Erythroblast (primary cell): ENCODE data around the gene FAH.
"Not testable (repeated sequence)": the region's sequence is repeated elsewhere in the genome, so short reads cannot be mapped to it uniquely, and the experiment has no call there.

Experiments
- DNase-seq, 2 experiments: peaks; one replicate each; lab custom pipeline; 2025; lab: John Stamatoyannopoulos, UW
- GATA1 ChIP-seq: IDR thresholded peaks from 2 replicates; pipeline ENCODE4 v1.6.1; 2011; ENCODE audit warnings: low read depth, mild to moderate bottlenecking, control low read depth, low read length, moderate library complexity
- POLR2A ChIP-seq: IDR thresholded peaks from 2 replicates; pipeline ENCODE4 v1.6.1; 2011; ENCODE audit warnings: mild to moderate bottlenecking, low read length

FAH gene

GRCh38 chr15:80152896-80153876 is at the start of gene FAH:
TSS of gene FAH (plus strand) at chr15:80152999. CDS start at chr15:80153055, 56 bp downstream.
- DNase-seq, result peak; percentile 66 to 73
- TF ChIP-seq GATA1, result no peak
- TF ChIP-seq POLR2A, result peak; percentile 32

GRCh38 chr15:80105193-80105592 is 47.6 kb upstream of the FAH start:
- no peak for TF ChIP-seq POLR2A
- TF ChIP-seq GATA1, result no peak

GRCh38 chr15:80105595-80105994 is 47.2 kb upstream of the FAH start:
- no peak for DNase-seq
- TF ChIP-seq POLR2A (no peak), GATA1 (no peak)

More at GRCh38 chr15:80105193-80105592, 47.6 kb upstream of the FAH start:
- DNase-seq, result no peak

GRCh38 chr15:80106051-80106450 is 46.7 kb upstream of the FAH start:
- no peak for DNase-seq
- TF ChIP-seq POLR2A (no peak), GATA1 (no peak)

GRCh38 chr15:80107204-80107603 is 45.6 kb upstream of the FAH start:
- no peak for TF ChIP-seq GATA1
- no peak for TF ChIP-seq POLR2A
- no peak for DNase-seq

- DNase-seq, result no peak
- TF ChIP-seq GATA1 (no peak), POLR2A (no peak)
Observed at GRCh38 chr15:80107774-80108173, 45.0 kb upstream of the FAH start.

- no peak for TF ChIP-seq GATA1
- no peak for TF ChIP-seq POLR2A
- DNase-seq, result no peak
Observed at GRCh38 chr15:80109388-80109787, 43.4 kb upstream of the FAH start.

- TF ChIP-seq POLR2A (no peak), GATA1 (no peak)
- no peak for DNase-seq
Observed at GRCh38 chr15:80110920-80111319, 41.9 kb upstream of the FAH start.

- DNase-seq, result no peak
- TF ChIP-seq GATA1 (no peak), POLR2A (no peak)
Observed at GRCh38 chr15:80114114-80114513, 38.7 kb upstream of the FAH start.

GRCh38 chr15:80115021-80115420 is 37.8 kb upstream of the FAH start:
- no peak for DNase-seq
- TF ChIP-seq GATA1, result no peak
- no peak for TF ChIP-seq POLR2A

- TF ChIP-seq GATA1 (no peak), POLR2A (no peak)
- no peak for DNase-seq
Observed at GRCh38 chr15:80118956-80119355, 33.8 kb upstream of the FAH start.

- TF ChIP-seq POLR2A (no peak), GATA1 (no peak)
- DNase-seq, result no peak
Observed at GRCh38 chr15:80120636-80121035, 32.2 kb upstream of the FAH start.

- TF ChIP-seq GATA1 (no peak), POLR2A (no peak)
- peak; percentile 51 to 76 for DNase-seq
Observed at GRCh38 chr15:80121546-80121945, 31.3 kb upstream of the FAH start.

GRCh38 chr15:80123034-80123433 is 29.8 kb upstream of the FAH start:
- no peak for TF ChIP-seq POLR2A
- no peak for TF ChIP-seq GATA1
- DNase-seq, result no peak

GRCh38 chr15:80127253-80127652 is 25.5 kb upstream of the FAH start:
- not testable (repeated sequence) for DNase-seq
